ENCODE data around the gene CCL17. TPM values are rescaled to one million over a fixed set of nuclear protein-coding genes. Genes with fewer than 3 reads are reported as not detected.

The CCL17 gene
- total and polyA plus RNA-seq, 9 of the 15 experiments (the other 6 are each of a cell fraction or from before 2014, with no cell fraction given), result not detected

DNA sequence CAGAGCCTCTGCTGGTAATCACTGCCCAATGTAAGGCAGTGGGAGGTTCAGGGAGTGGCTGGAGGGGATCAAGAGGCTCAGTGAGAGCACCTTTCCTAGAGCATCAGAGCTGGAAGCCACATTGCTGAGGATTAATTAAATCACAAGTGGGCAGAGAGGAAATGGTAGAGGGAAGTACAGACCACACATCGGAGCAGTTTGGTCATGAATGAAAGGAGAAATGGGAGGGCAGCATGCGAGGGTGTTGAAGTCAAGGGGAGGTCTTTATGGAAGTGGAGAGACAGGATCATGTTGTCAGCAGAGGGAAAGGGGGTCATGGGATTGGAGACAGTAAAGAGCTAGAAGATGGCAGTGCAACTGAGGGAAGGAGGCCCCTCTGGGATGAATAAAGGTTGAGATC is 2.3 kb downstream of the CCL17 start:
- no peak overlapping the region for H3K9ac ChIP-seq (ENCODE audit: insufficient read depth in 1 of 2, low read depth in 2 of 2, low read length in 2 of 2)

More for the DNA sequence above, 2.3 kb downstream of the CCL17 start:
- WGBS (ENCODE audit: insufficient coverage, low coverage, missing lambda C conversion rate), result 0% methylated on average over 2 of the region's 2 CpGs
- H3K4me3 ChIP-seq, result no peak overlapping the region
- no peaks in the 10 kb centered on the region for H3K36me3 ChIP-seq (ENCODE audit: control insufficient read depth, insufficient read depth, low read length)
- POLR2A ChIA-PET, result interaction anchor here (0.6 kb wide), 1 partner anchor 51 kb away, joined by 3 read pairs; no protein-coding TSS in a partner anchor
- TF ChIP-seq MCM5 (IDR thresholded peaks at IDR 0.05; ENCODE audit: low read depth), result no peak
- no peak for TF ChIP-seq MBD1 (CRISPR knock-in tag; IDR thresholded peaks at IDR 0.05)
- TF ChIP-seq MYNN (IDR thresholded peaks at IDR 0.05), result no peak
- TF ChIP-seq MYNN (CRISPR knock-in tag; IDR thresholded peaks at IDR 0.05), result no peak
- no peak for TF ChIP-seq PHF8 (IDR thresholded peaks at IDR 0.05; ENCODE audit: borderline replicate concordance, low read length)
- no peak for TF ChIP-seq ZNF23 (CRISPR knock-in tag; IDR thresholded peaks at IDR 0.05)
- TF ChIP-seq XRCC3 (IDR thresholded peaks at IDR 0.05), result no peak
- no peak for TF ChIP-seq ARNT (IDR thresholded peaks at IDR 0.05)
- TF ChIP-seq PML (IDR thresholded peaks at IDR 0.05; ENCODE audit: low read length), result no peak
- TF ChIP-seq, protein P1, sequence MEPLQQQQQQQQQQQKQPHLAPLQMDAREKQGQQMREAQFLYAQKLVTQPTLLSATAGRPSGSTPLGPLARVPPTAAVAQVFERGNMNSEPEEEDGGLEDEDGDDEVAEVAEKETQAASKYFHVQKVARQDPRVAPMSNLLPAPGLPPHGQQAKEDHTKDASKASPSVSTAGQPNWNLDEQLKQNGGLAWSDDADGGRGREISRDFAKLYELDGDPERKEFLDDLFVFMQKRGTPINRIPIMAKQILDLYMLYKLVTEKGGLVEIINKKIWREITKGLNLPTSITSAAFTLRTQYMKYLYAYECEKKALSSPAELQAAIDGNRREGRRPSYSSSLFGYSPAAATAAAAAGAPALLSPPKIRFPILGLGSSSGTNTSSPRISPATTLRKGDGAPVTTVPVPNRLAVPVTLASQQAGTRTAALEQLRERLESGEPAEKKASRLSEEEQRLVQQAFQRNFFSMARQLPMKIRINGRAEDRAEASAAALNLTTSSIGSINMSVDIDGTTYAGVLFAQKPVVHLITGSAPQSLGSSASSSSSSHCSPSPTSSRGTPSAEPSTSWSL (CRISPR knock-in tag; IDR thresholded peaks at IDR 0.05; ENCODE audit: borderline replicate concordance), result no peak
- TF ChIP-seq MIER1 (IDR thresholded peaks at IDR 0.05; ENCODE audit: low read depth), result no peak
- no peak for TF ChIP-seq ZNF134 (CRISPR knock-in tag; conservative IDR thresholded peaks at IDR 0.05)
- H3K9me3 ChIP-seq (replicated peaks; ENCODE audit: control insufficient read depth, insufficient read depth, low read depth, low read length), result no peaks in the 10 kb centered on the region
- intact Hi-C loops (cut with micrococcal nuclease) (no loop called here), in situ Hi-C loops (cut with MboI) (no loop called here)
- CTCF ChIA-PET (ENCODE audit: low intra/inter-chr PET ratio), result no interaction called here
- ATAC-seq (no peak), DNase-seq (ENCODE audit: extremely low read depth in 1 of 4, low spot score in 3 of 4) (no peak), FAIRE-seq (no peak)
- H3K27me3 ChIP-seq (ENCODE audit: control insufficient read depth in 2 of 2, insufficient read depth in 2 of 2, low read length in 2 of 2), result peaks cover 8 to 48% of the 10 kb centered on the region in 2 experiments; a peak in 4 of 5 replicates
- no peaks in the 10 kb centered on the region for H4K20me1 ChIP-seq (replicated peaks; ENCODE audit: control insufficient read depth, insufficient read depth, low read length)
- H2AFZ ChIP-seq (ENCODE audit: low read depth, low read length), result no peak overlapping the region
- no peaks in the 10 kb centered on the region for H3K79me2 ChIP-seq (ENCODE audit: control insufficient read depth, insufficient read depth, low read length)
- BruUV-seq (replicated peaks), result no TSS peak
- H3K4me1 ChIP-seq (replicated peaks in 1 of 2; ENCODE audit: control insufficient read depth in 2 of 2, insufficient read depth in 2 of 2, low read length in 2 of 2), result peaks cover 0 to 5% of the 10 kb centered on the region in 2 experiments; a peak in 1 of 5 replicates
- H3K9me1 ChIP-seq (ENCODE audit: control insufficient read depth, insufficient read depth, low read length), result no peaks in the 10 kb centered on the region
- H3K27ac ChIP-seq (ENCODE audit: extremely low read depth, low read depth, low read length), result no peak overlapping the region
- no peak overlapping the region for H3K4me2 ChIP-seq (ENCODE audit: insufficient read depth, low read length)
